ENCODE measurements around the gene FLT3. TPM values are rescaled to one million over a fixed set of nuclear protein-coding genes. Genes with fewer than 3 reads are reported as not detected.

FLT3 gene
- total and polyA plus RNA-seq, 2 donors (not counting 1 experiment from before 2014, with no cell fraction given), result 0.13 to 0.42 TPM

GRCh38 chr13:28043224-28043623 is 57.2 kb downstream of the FLT3 start:
- no CpG with 5 or more reads among the region's 4 CpGs for WGBS (ENCODE audit: insufficient coverage)
- peaks cover 48% of the 10 kb centered on the region for H3K4me1 Mint-ChIP-seq

More at GRCh38 chr13:28043224-28043623, 57.2 kb downstream of the FLT3 start:
- CTCF ChIA-PET, result interaction anchor here (1.5 to 1.7 kb wide), 2 partner anchors 14 to 213 kb away, joined by 3 to 4 read pairs; no protein-coding TSS in a partner anchor
- Histone ChIP-seq H3K4me2 (replicated peaks; ENCODE audit: low read depth, low read length, poor library complexity, severe bottlenecking) (peak overlapping the region; percentile 43), H2AFZ (ENCODE audit: insufficient read depth, low read depth, low read length, poor library complexity, severe bottlenecking) (no peak overlapping the region), H3K27me3 (replicated peaks in 1 of 4; ENCODE audit: control extremely low read depth in 1 of 4, control insufficient read depth in 3 of 4, insufficient read depth in 4 of 4, low read length in 3 of 4) (no peaks in the 10 kb centered on the region), H3K9ac (ENCODE audit: low read length) (no peak overlapping the region), H3K4me1 (ENCODE audit: control insufficient read depth in 2 of 2, insufficient read depth in 2 of 2, low read length in 2 of 2) (peaks cover 39 to 47% of the 10 kb centered on the region in 2 donors), H4K20me1 (ENCODE audit: control insufficient read depth, insufficient read depth, low read length, poor library complexity, severe bottlenecking) (no peaks in the 10 kb centered on the region), H3K79me2 (ENCODE audit: control insufficient read depth, insufficient read depth, low read length) (no peaks in the 10 kb centered on the region), H3K9me3 (ENCODE audit: control extremely low read depth in 1 of 3, control insufficient read depth in 2 of 3, insufficient read depth in 1 of 3, low read length in 2 of 3) (peaks cover 0 to 4% (median 2%) of the 10 kb centered on the region in 3 donors), H3K36me3 (replicated peaks in 1 of 2; ENCODE audit: control extremely low read depth in 1 of 2, control insufficient read depth in 1 of 2, extremely low read depth in 1 of 2, insufficient read depth in 2 of 2, low read length in 1 of 2) (no peaks in the 10 kb centered on the region), H3K27ac (ENCODE audit: low read length in 2 of 2) (no peak overlapping the region), H3K4me3 (ENCODE audit: control extremely low read depth in 1 of 5, extremely low read depth in 1 of 5, insufficient read depth in 1 of 5, low read depth in 2 of 5, low read length in 4 of 5) (peak overlapping the region in 1 of 5 experiments; percentile 10)
- no peaks in the 10 kb centered on the region for H3K9me3 Mint-ChIP-seq (ENCODE audit: insufficient read depth)
- H3K27ac Mint-ChIP-seq, result peak overlapping the region; percentile 12
- H3K4me3 Mint-ChIP-seq, result peak overlapping the region; percentile 24
- ATAC-seq (ENCODE audit: low read depth) (peak; percentile 14), DNase-seq (peak; percentile 54)
- TF ChIP-seq CTCF (IDR thresholded peaks at IDR 0.05) (no peak), EZH2 (IDR thresholded peaks at IDR 0.05; ENCODE audit: borderline replicate concordance, insufficient read depth, low read depth, low read length, poor library complexity, severe bottlenecking) (no peak)
- H3K27me3 Mint-ChIP-seq, result no peaks in the 10 kb centered on the region
- POLR2A ChIA-PET, result no interaction called here
- intact Hi-C loops (cut with micrococcal nuclease), result loop anchor here (10.0 kb wide), 3 partner anchors 392 to 778 kb away; no protein-coding TSS in a partner anchor
